ENCODE measurements around the gene RPL13.

RPL13 gene

DNA sequence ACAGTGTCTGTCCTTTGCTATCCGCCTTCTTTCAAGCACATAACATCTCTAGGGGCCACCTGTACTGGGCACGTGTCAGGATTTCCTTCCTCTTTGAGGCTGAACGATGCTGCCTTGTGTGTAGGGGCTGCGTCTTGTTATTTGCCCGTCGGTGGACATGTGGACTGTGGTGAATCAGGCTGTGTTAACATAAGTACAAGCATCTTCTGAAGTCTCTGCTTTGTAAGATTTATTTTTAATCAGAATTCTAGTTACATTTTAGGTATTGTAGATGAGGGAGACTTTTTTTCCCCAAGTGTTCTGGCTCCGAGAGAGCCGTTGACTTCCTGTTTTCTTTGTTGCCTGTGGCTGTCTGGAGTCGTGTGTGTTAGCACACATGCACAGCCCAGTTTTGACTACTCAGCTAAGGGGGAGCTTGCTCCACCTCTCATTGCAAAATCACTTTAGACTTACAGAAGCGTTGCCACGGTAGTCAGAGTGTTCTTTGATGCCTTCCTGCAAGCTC, 26.2 kb upstream of the RPL13 start:
- DNase-seq (ENCODE audit: low read depth) = peak; percentile 17
- no peak overlapping the region for H3K4me3 ChIP-seq (ENCODE audit: control insufficient read depth, low read depth, low read length)
- TF ChIP-seq, protein P1, sequence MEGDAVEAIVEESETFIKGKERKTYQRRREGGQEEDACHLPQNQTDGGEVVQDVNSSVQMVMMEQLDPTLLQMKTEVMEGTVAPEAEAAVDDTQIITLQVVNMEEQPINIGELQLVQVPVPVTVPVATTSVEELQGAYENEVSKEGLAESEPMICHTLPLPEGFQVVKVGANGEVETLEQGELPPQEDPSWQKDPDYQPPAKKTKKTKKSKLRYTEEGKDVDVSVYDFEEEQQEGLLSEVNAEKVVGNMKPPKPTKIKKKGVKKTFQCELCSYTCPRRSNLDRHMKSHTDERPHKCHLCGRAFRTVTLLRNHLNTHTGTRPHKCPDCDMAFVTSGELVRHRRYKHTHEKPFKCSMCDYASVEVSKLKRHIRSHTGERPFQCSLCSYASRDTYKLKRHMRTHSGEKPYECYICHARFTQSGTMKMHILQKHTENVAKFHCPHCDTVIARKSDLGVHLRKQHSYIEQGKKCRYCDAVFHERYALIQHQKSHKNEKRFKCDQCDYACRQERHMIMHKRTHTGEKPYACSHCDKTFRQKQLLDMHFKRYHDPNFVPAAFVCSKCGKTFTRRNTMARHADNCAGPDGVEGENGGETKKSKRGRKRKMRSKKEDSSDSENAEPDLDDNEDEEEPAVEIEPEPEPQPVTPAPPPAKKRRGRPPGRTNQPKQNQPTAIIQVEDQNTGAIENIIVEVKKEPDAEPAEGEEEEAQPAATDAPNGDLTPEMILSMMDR (IDR thresholded peaks at IDR 0.05; ENCODE audit: control insufficient read depth, insufficient read depth, low read depth, low read length, missing control alignments) = no peak

DNA sequence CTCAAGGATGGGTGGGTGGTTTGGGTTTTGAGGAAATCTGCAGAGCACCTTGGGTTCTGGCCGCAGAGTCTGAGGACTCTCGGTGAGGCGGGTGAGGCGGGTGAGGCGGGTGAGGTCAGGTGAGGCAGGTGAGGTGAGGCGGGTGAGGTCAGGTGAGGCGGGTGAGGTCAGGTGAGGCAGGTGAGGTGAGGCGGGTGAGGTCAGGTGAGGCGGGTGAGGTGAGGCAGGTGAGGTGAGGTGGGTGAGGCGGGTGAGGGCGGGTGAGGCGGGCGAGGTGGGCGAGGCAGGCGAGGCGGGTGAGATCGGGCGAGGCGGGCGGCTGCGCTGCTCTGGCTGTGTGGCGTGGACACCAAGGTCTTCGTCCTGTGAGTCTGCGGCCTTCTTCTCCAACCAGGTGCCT, 24.1 kb upstream of the RPL13 start:
- no peak for DNase-seq (ENCODE audit: low read depth)
- no peak overlapping the region for H3K4me3 ChIP-seq (ENCODE audit: control insufficient read depth, low read depth, low read length)
- TF ChIP-seq, protein P1 (IDR thresholded peaks at IDR 0.05; ENCODE audit: control insufficient read depth, insufficient read depth, low read depth, low read length, missing control alignments) = no peak

DNA sequence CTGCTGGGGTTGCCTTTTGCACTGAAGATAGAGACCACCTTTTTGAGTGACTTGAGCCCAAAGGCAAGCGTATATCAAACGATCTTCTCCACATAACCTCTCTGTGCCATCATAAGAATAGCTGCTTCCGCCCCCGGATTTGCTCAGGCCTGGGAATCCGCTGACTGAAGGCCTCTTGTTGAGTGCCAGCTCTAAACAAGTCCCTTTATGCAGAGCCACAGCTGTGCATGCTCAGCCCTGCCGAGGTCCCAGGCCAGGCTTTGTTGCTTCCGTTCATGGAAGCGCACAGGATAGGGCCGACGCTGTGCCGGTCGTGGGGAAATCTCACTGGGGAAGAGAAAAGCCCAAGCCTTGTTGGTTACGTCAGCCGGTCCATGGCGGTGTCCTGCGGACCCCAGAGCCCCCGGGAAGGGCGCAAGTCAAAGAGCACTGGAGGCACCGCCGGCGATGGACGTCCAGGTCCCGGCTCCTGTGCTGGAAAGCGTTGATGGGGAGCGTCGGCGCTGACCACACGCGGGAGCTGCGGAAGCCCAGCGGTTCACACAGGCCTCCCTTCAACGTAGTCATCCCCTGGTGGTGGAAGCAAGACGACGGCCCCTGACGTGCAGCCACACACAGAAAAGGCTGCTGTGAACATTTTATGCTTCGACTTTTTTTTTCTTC, 23.5 kb upstream of the RPL13 start:
- TF ChIP-seq, protein P1 (IDR thresholded peaks at IDR 0.05; ENCODE audit: control insufficient read depth, insufficient read depth, low read depth, low read length, missing control alignments) = no peak
- no peak overlapping the region for H3K4me3 ChIP-seq (ENCODE audit: control insufficient read depth, low read depth, low read length)
- no peak for DNase-seq (ENCODE audit: low read depth)

DNA sequence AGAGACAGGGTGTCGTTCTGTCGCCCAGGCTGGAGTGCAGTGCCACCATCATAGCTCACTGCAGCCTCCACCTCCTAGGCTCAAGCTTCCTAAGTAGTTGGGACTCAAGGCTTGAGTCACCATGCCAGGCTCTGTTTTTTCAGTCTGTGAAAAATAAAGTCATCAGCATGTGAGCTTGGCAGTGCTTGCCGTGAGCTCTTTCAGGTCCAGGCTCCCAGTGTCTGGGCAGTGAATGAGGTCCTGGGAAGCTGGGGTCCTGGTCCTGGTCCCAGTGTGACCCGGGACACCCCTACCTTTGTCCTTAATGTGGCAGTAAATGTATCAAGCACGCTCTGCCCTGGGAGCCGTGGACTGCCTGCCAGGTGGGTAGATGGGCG, 22.9 kb upstream of the RPL13 start:
- no peak for DNase-seq (ENCODE audit: low read depth)

DNA sequence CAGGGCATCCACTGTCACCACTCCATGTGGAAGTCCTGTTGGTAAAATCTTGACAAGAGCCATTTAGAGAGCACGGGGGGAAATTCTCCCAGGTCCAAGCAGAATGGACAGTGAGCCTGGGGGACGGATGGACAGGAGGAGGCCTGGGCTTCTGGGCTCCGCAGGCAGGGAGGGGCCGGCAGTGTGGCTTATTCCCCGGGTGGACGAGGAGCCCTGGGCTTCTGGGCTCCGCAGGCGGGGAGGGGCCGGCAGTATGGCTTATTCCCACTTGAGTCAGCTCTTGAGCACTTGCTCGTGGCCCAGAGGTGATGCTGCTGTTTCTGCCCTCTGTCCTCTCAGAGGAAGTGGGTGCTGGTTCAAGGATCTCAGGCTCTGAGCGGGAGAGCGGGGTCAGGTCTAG, 22.2 kb upstream of the RPL13 start:
- no peak overlapping the region for H3K4me3 ChIP-seq (ENCODE audit: control insufficient read depth, low read depth, low read length)
- DNase-seq (ENCODE audit: low read depth) = no peak
- TF ChIP-seq, protein P1 (IDR thresholded peaks at IDR 0.05; ENCODE audit: control insufficient read depth, insufficient read depth, low read depth, low read length, missing control alignments) = no peak

More for the DNA sequence above, 22.9 kb upstream of the RPL13 start:
- TF ChIP-seq, protein P1 (IDR thresholded peaks at IDR 0.05; ENCODE audit: control insufficient read depth, insufficient read depth, low read depth, low read length, missing control alignments) = no peak
- H3K4me3 ChIP-seq (ENCODE audit: control insufficient read depth, low read depth, low read length) = no peak overlapping the region

DNA sequence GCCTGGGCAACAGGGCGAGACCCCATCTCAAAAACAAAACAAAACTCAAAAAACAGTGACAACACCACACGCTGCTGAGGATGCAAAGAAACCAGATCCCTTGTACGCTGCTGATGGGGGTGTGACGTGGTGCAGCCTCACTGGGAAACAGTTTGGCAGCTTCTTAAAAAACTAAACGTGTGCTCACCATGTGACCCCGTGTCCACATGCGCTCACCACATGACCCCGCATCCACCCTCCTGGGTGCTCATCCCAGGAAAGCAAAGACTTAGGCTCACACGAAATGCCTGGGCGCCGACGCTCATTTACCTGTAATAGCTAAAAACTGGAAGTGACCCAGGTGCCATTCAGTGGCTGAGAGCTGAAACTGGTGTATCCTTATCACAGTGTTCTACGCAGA, 19.9 kb upstream of the RPL13 start:
- no peak for DNase-seq (ENCODE audit: low read depth)
- no peak overlapping the region for H3K4me3 ChIP-seq (ENCODE audit: control insufficient read depth, low read depth, low read length)
- TF ChIP-seq, protein P1 (IDR thresholded peaks at IDR 0.05; ENCODE audit: control insufficient read depth, insufficient read depth, low read depth, low read length, missing control alignments) = no peak
